Sigmoid colon (tissue), 7 donors: ENCODE measurements around the gene AP3B2. TPM values are rescaled to one million over a fixed set of nuclear protein-coding genes. Genes with fewer than 3 reads are reported as not detected.

ENCODE experiments used
- DNase-seq: peaks from one replicate; pipeline ENCODE4 v3.0.0-alpha.2; 2019
- H3K27ac ChIP-seq, 4 donors: fragments of 200-600 bp; sonication (generic); one replicate each; pipeline ENCODE4 v1.5.1; 2016 to 2019; ENCODE audit warnings: mild to moderate bottlenecking in 1 of 4
- H3K27me3 ChIP-seq, 3 donors: fragments of 200-600 bp; sonication (generic); one replicate each; pipeline ENCODE4 v1.5.1; 2019; ENCODE audit warnings: mild to moderate bottlenecking in 1 of 3
- H3K36me3 ChIP-seq, 4 donors: fragments of 200-600 bp; sonication (generic); one replicate each; pipeline ENCODE4 v1.5.1; 2016 to 2019
- H3K4me1 ChIP-seq, 4 donors: fragments of 200-600 bp; sonication (generic); one replicate each; pipeline ENCODE4 v1.5.1; 2017 to 2019
- H3K4me3 ChIP-seq, 4 donors: fragments of 200-600 bp; sonication (generic); one replicate each; pipeline ENCODE4 v1.5.1; 2017 to 2019; ENCODE audit warnings: mild to moderate bottlenecking in 2 of 4, moderate library complexity in 1 of 4
- H3K9me3 ChIP-seq, 4 donors: fragments of 200-600 bp in 3 of 4; sonication (generic) in 3 of 4; one replicate each; pipeline versions ENCODE4 v1.5.1 to v1.6.1; 2013 to 2019
- EP300 ChIP-seq, 4 donors: sonication (generic); formaldehyde crosslinking; IDR thresholded peaks; one replicate each; pipeline ENCODE4 v1.6.1; 2017; ENCODE audit warnings: antibody characterized with exemption in 4 of 4
- POLR2A ChIP-seq, 2 donors: fragments of 450-650 bp; IDR thresholded peaks; one replicate each; pipeline ENCODE4 v1.6.1; 2016; ENCODE audit warnings: antibody characterized with exemption in 2 of 2, mild to moderate bottlenecking in 2 of 2, moderate library complexity in 2 of 2
- POLR2AphosphoS5 ChIP-seq, 4 donors: sonication (generic); formaldehyde crosslinking; IDR thresholded peaks; one replicate each; pipeline ENCODE4 v1.6.1; 2017; ENCODE audit warnings: antibody characterized with exemption in 4 of 4
- WGBS, 2 donors: extraction: QIAGEN DNeasy Blood & Tissue Kit; methylation state at CpG; one replicate each; pipeline ENCODE4 v1.1.7; 2013; 5-methylcytosine and 5-hydroxymethylcytosine counted together
- intact Hi-C: fragments of 100-400 bp; cut with DNase I; formaldehyde crosslinking; loops from one replicate; pipeline ENCODE4 v1.15.1; 2023
- polyA plus RNA-seq, 3 donors: library from polyadenylated mRNA; stranded (reverse); fragments of 200-250 nt; gene quantifications; one replicate each; pipeline ENCODE4 v1.2.3, GENCODE V29; 2013
- total RNA-seq, 4 donors: library from RNA; depleted of rRNA; stranded (reverse); fragments of >200 nt; gene quantifications; one replicate each; pipeline ENCODE4 v1.1.0, GENCODE V29; 2016
- TF ChIP-seq, protein P1 (sequence below), 4 experiments: fragments of 450-650 bp in 3 of 4; fragments of 200-600 bp in 1 of 4; IDR thresholded peaks; one replicate each; pipeline ENCODE4 v1.5.1; 2016 to 2019; ENCODE audit warnings: antibody characterized with exemption in 4 of 4, mild to moderate bottlenecking in 3 of 4, moderate library complexity in 2 of 4
- donor health status: healthy with polysubstance abuse.
- donor health status: Bipolar disorder and iron deficiency.
- donor health status: healthy.

The AP3B2 gene
- total and polyA plus RNA-seq, 7 donors, result 0.60 to 9.3 (median 1.9) TPM; not detected in 1

DNA sequence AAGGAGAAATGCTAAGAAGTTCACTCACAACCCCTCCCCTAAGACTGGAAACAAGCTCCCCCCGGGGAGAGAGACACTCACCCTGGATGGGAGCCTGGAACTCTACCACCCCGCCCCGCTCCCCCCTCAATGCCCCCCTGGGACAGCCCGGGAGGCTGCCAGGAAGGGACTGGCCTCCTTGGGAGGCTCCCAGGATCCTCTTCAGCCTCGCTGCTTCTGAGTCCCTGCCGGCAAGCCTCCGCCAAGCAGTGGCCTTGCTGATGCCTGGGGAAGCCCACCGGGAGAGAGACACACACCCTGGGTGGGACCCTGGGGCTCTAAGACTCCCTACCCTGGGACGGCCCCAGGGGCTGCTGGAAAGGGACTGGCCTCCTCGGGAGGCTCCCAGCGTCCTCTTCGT, 95.9 kb downstream of the AP3B2 start:
- WGBS, 2 donors, result 67 to 69% methylated on average over 12 of the region's 12 CpGs
- no peak overlapping the region for H3K27ac ChIP-seq
- no peak for TF ChIP-seq EP300 (IDR thresholded peaks at IDR 0.05)
- TF ChIP-seq, protein P1, sequence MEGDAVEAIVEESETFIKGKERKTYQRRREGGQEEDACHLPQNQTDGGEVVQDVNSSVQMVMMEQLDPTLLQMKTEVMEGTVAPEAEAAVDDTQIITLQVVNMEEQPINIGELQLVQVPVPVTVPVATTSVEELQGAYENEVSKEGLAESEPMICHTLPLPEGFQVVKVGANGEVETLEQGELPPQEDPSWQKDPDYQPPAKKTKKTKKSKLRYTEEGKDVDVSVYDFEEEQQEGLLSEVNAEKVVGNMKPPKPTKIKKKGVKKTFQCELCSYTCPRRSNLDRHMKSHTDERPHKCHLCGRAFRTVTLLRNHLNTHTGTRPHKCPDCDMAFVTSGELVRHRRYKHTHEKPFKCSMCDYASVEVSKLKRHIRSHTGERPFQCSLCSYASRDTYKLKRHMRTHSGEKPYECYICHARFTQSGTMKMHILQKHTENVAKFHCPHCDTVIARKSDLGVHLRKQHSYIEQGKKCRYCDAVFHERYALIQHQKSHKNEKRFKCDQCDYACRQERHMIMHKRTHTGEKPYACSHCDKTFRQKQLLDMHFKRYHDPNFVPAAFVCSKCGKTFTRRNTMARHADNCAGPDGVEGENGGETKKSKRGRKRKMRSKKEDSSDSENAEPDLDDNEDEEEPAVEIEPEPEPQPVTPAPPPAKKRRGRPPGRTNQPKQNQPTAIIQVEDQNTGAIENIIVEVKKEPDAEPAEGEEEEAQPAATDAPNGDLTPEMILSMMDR (IDR thresholded peaks at IDR 0.05), result no peak
- H3K4me1 ChIP-seq, result no peaks in the 10 kb centered on the region
- H3K9me3 ChIP-seq, result no peaks in the 10 kb centered on the region
- intact Hi-C loops, result no loop called here
- no peaks in the 10 kb centered on the region for H3K36me3 ChIP-seq
- H3K27me3 ChIP-seq, result no peaks in the 10 kb centered on the region
- H3K4me3 ChIP-seq, result no peak overlapping the region
- no peak for DNase-seq

DNA sequence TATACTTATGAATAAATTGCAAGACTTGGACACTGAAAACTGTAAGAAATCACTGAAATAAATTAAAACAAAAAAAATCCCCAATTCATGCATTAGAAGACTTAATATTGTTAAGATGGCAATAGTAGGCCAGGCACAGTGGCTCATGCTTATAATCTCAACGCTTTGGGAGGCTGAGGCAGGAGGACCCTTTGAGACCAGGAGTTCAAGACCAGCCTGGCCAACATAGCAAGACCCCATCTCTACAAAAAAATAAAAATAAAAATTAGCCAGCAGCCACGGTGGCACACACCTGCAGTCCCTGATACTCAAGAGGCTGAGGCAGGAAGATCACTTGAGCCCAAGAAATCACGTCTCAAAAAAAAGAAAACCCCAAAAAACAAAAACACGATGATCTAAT, 98.3 kb downstream of the AP3B2 start:
- no peaks in the 10 kb centered on the region for H3K4me1 ChIP-seq
- TF ChIP-seq POLR2AphosphoS5 (IDR thresholded peaks at IDR 0.05) (no peak), POLR2A (IDR thresholded peaks at IDR 0.05) (no peak), EP300 (IDR thresholded peaks at IDR 0.05) (no peak)
- TF ChIP-seq, protein P1 (IDR thresholded peaks at IDR 0.05), result no peak
- H3K27ac ChIP-seq, result no peak overlapping the region
- H3K4me3 ChIP-seq, result no peak overlapping the region
- intact Hi-C loops, result no loop called here
- H3K27me3 ChIP-seq, result no peaks in the 10 kb centered on the region
- 81 to 85% methylated on average over 4 of the region's 4 CpGs for WGBS, 2 donors
- H3K9me3 ChIP-seq, result no peaks in the 10 kb centered on the region
- no peaks in the 10 kb centered on the region for H3K36me3 ChIP-seq
- DNase-seq, result no peak

Other genes with a start within 250 kb of the AP3B2 start
- gene RPS17, start 169.4 kb downstream of the AP3B2 start, total RNA-seq, result 1,000 to 10,000 TPM; 1,463 to 4,003 (median 3,231) TPM
- gene RPS17, start 169.4 kb downstream of the AP3B2 start, polyA plus RNA-seq, result 1,000 to 10,000 TPM; 3,825 to 6,196 (median 4,592) TPM
- 10 to 100 TPM in 3 of 4 donors, 1 to 10 TPM in 1; 8.3 to 13.2 (median 12.1) TPM for gene CPEB1, start 62.5 kb downstream of the AP3B2 start, total RNA-seq
- gene CPEB1, start 62.5 kb downstream of the AP3B2 start, polyA plus RNA-seq, result 1 to 10 TPM in 2 of 3 donors, not detected in 1; 1.2 to 2.1 TPM
- not detected for gene FSD2, start 96.2 kb upstream of the AP3B2 start, total RNA-seq
- not detected for gene FSD2, start 96.2 kb upstream of the AP3B2 start, polyA plus RNA-seq
- gene WHAMM, start 99.8 kb upstream of the AP3B2 start, total RNA-seq, result 10 to 100 TPM in 1 of 4 donors, 1 to 10 TPM in 3; 7.6 to 10.5 (median 9.0) TPM
- 1 to 10 TPM; 4.4 to 6.3 (median 4.8) TPM for gene WHAMM, start 99.8 kb upstream of the AP3B2 start, polyA plus RNA-seq
- gene HOMER2, start 242.8 kb upstream of the AP3B2 start, total RNA-seq, result 10 to 100 TPM in 3 of 4 donors, 1 to 10 TPM in 1; 7.1 to 16.8 (median 14.0) TPM
- 1 to 10 TPM in 1 of 3 donors, under 1 TPM in 2; under 0.01 to 2.0 (median 0.69) TPM for gene HOMER2, start 242.8 kb upstream of the AP3B2 start, polyA plus RNA-seq